GM19395 (cell line): ENCODE measurements around the gene CD151.
A peak's percentile ranks its signal among the peaks of the same experiment; 100 is the strongest.

Experiments
- ATAC-seq: cut with Tn5 transposase; IDR thresholded peaks from one replicate; pipeline ENCODE4 v1.9.1; 2021; ENCODE audit warnings: mild to moderate bottlenecking, moderate library complexity; ENCODE audit not compliant: unreplicated experiment

The CD151 gene

GRCh38 chr11:832529-833113 is at the start of gene CD151:
CD151 (plus strand) TSS chr11:832952; CDS start chr11:836070, 3,118 bp downstream.
- ATAC-seq = peak; percentile 36

GRCh38 chr11:783581-784015 is 49.2 kb upstream of the CD151 start:
- ATAC-seq = no peak

DNA sequence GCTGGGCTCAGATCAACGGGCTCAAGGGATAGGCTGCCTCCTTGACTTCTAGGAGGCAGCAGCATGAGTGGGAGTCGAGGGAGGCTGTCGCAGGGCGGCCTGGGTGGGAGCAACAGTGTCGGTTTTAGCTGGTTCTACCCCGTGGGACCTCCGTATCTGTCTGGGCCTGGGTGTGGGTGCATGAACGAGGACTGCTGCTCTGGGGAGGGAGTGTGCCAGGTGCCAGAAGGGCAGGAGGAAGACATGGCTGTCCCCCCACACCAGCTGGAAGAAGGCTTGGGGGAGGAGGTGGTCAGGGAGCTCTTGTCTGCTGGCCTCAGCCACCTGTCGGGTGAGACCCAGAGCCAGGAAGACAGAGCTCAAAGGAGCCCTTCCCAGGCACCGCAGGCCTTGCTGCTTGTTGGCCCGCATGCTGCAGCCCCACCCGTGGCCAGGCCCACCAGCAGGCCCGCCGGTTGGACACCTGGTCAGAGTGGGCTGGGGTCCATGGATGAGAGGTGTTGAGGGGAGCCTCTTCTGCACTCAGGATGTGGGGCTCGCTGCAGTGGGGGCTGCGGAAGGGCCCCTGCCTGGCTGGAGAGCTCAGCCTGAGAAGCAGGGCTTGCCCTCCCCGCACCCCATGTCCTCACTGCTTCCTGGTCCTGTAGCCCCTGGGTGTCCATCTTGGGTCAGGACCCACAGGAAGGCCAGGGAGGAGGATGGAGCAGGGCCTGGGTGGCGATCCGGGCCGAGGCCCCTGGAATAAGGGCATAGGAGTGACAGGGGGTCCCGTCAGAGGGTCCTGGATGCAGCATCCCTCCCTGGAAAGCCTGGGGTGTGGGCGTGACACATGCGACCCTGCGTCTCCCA is 46.3 kb upstream of the CD151 start:
- no peak for ATAC-seq

GRCh38 chr11:787084-787675 is 45.6 kb upstream of the CD151 start:
- no peak for ATAC-seq

DNA sequence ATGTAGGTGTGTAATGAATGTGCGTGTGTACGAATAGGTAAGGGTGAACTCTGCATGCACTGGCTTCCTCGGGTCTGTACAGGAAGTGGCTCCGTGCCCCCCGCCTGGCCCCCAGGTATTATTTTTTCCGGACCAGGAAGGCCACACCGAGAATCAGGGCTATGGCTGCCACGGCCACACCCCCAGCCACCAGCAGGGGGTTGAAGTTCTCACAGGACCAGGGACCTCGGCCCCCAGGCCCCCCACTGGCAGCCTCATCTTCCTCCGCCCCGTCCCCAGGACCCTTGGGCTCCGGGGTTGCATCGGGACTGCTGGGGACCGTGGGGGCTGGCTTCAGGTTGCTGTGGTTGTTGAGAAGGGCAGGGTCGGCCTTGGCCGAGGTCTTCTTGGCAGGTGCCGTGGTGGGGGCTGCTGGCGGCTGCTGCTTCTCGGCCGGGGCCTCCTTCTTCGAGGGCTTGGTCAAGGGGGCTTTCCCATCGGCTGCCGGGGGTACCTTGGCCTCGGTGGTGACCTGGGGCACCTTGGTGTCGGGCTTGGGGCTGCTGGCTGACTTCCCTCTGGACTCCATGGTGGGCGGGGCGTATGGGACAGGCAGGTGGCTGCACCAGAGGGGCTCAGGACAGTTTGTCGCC is 44.6 kb upstream of the CD151 start:
- ATAC-seq = no peak

- no peak for ATAC-seq
These were observed 43.5 kb upstream of the CD151 start for GRCh38 chr11:788953-789940.

DNA sequence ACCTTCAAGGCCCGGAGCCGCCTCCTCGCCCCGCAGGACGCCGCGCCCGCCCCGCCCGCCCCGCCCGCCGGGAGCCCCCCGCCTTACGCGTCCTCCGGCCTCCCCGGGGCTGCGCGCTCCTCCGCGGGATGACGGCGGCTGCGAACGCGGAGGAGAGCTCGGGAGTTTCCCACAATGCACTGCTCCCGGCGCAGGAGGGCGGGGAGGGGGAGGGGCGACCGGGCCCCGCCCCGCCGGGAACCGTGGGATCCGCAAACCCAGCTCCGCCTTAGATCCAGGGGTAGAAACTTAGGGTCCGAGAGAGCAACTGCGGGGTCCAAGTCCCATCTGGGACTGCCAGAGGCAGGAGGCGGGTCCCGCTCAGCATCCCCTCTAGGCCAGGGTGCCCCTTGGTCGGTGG is 42.8 kb upstream of the CD151 start, which contains the start of gene CEND1:
CEND1 (minus strand) TSS at position 148 of the 400 bp plus-strand sequence. CDS start 1,514 bp downstream, outside the sequence.
- ATAC-seq = no peak

DNA sequence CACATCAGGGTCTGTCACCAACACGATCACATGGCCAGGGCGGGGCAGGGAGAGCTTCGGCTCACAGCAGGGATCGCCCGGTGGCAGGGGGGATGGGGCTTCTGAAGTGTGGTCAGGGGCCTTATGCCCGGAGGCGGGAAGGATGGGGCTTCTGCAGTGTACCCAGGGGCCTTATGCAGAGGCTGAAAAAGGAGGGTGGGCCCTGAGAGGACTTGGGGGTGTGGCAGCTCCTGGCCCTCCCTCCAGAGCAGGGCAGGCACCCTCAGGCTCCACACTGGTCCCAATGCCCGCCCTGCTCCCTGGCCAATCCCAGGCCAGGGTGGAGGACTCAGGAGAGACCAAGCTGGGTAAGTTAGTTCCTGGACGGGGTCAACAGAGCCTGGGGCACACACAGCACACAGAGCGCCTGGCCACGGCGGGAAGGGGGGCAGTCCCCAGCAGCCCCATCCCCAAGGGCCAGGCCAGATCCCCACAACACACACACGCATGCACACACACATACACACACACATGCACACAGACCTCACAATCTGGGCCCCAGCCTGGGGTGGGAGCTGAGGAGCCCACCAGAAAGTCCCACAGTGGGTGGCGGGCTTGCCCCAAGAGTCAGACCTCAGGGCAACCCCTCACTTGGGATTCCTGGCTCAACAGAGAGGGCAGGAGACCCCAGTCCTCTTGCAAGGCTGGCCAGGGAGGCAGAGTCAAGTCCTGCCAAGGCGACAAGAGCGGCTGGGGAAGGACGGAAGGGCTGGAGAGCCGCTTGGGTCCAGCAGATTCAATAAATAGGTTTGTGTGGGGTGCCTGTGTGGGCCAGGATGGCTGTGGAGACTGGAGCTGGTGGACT is 41.8 kb upstream of the CD151 start:
- ATAC-seq = no peak

- ATAC-seq = no peak
These were observed 40.9 kb upstream of the CD151 start for GRCh38 chr11:791658-792534.

DNA sequence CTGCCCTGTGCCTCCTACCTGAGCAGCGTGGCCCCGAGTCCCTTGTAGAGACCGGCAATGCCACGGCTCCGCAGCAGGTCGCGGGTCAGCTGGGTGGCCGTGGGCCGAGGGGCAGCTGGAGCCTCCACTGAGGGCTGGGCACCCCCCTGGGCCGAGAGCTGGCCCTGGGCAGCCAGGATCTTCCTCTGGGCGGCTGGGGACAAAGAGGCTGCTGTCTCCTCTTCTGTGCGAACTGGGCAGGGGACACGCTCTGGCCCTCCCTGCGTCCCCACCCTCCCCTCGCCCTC is 40.3 kb upstream of the CD151 start:
- ATAC-seq = no peak

- no peak for ATAC-seq
These were observed 39.9 kb upstream of the CD151 start for GRCh38 chr11:792873-793272.

- ATAC-seq = no peak
These were observed 39.2 kb upstream of the CD151 start for GRCh38 chr11:793556-793955.

DNA sequence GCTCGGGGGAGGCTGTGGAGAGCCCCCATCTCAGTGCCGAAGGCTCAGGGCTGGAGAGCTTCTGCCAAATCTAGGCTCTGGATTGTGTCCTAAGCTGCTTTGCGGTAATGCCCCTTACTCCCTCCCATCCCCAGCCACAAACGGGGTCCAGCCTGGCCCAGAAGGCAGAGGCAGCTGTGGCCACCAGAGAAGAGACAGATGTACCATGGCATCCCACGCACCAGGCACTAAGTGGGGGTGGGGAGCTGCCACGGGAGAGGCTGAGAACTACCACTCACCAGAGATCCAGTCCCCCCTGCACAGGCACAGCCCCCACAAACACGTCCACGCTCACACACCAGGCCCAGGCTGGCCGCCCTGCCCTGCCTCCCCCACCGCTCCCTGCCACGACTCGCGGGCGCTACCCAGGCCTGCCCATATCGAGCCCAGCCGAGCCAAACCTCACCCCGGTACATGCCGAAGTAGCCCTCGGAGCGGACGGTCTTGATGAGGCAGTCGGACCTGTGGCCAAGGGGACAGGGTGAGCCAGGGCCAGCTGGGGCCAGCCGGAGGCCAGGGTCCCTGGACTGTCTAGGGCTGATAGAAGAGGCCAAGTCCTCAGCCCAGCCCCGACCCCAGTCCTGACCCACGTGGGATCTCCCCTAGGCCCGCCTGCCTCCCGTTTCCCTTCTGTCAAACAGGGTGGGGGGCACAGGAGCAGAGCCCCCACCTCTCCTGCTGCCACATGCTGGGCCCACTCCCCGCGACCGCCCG is 38.6 kb upstream of the CD151 start:
- no peak for ATAC-seq

- ATAC-seq = no peak
These were observed 37.8 kb upstream of the CD151 start for GRCh38 chr11:794766-795633.

GRCh38 chr11:795634-796564 is 36.9 kb upstream of the CD151 start:
- no peak for ATAC-seq
